Osteoblast (primary cell): ENCODE results near the gene ZG16. TPM values are rescaled to one million over a fixed set of nuclear protein-coding genes. Genes with fewer than 3 reads are reported as not detected.
"Not testable (repeated sequence)": the region's sequence is repeated elsewhere in the genome, so short reads cannot be mapped to it uniquely, and the experiment has no call there.

Experiments
- DNase-seq: peaks from one replicate; pipeline ENCODE4 v3.0.0; 2011; ENCODE audit warnings: low spot score, mixed read lengths; ENCODE audit not compliant: insufficient read length; ENCODE audit errors: missing footprints
- H2AFZ ChIP-seq: 2 replicates; pipeline ENCODE4 v1.6.0; 2011; ENCODE audit warnings: mild to moderate bottlenecking, low read length
- H3K27ac ChIP-seq: 2 replicates; pipeline ENCODE4 v1.5.1; 2011; ENCODE audit warnings: mild to moderate bottlenecking, low read depth, low read length, moderate library complexity
- H3K27me3 ChIP-seq: 2 replicates; pipeline ENCODE4 v1.6.0; 2012; ENCODE audit warnings: mild to moderate bottlenecking, control low read depth, inconsistent platforms, low read length, moderate library complexity; ENCODE audit not compliant: insufficient read depth
- H3K36me3 ChIP-seq: 2 replicates; pipeline ENCODE4 v1.5.1; 2011; ENCODE audit warnings: mild to moderate bottlenecking, low read length, control low read depth, moderate library complexity; ENCODE audit not compliant: insufficient read depth
- H3K4me1 ChIP-seq: 2 replicates; pipeline ENCODE4 v1.5.1; 2011; ENCODE audit warnings: mild to moderate bottlenecking, low read length, control low read depth, moderate library complexity; ENCODE audit not compliant: insufficient read depth
- H3K4me2 ChIP-seq: 2 replicates; pipeline ENCODE4 v1.6.0; 2011; ENCODE audit warnings: mild to moderate bottlenecking, low read length; ENCODE audit not compliant: insufficient read depth
- H3K4me3 ChIP-seq: fragments of 200-600 bp; sonication (generic); 3 replicates; pipeline ENCODE4 v1.5.1; 2012; ENCODE audit warnings: mild to moderate bottlenecking, low read length, inconsistent platforms; ENCODE audit not compliant: insufficient read depth
- H3K79me2 ChIP-seq: 2 replicates; pipeline ENCODE4 v1.6.0; 2012; ENCODE audit warnings: mild to moderate bottlenecking, low read length, control low read depth, inconsistent platforms; ENCODE audit not compliant: insufficient read depth
- H3K9me3 ChIP-seq: 2 replicates; pipeline ENCODE4 v1.5.1; 2011; ENCODE audit warnings: low read depth, low read length, control low read depth
- H4K20me1 ChIP-seq: 2 replicates; pipeline ENCODE4 v1.6.0; 2012; ENCODE audit warnings: mild to moderate bottlenecking, low read length, control low read depth; ENCODE audit not compliant: insufficient read depth
- total RNA-seq: library from RNA; depleted of rRNA; stranded (reverse); fragments of >200 nt; gene quantifications from 2 replicates; pipeline ENCODE4 v1.2.3, GENCODE V29; 2012
- TF ChIP-seq, protein P1 (sequence below): IDR thresholded peaks from 2 replicates; pipeline ENCODE4 v1.5.1; 2011; ENCODE audit warnings: mild to moderate bottlenecking, low read depth, low read length, moderate library complexity; ENCODE audit errors: extremely low read depth

Gene ZG16
- total RNA-seq, 1 donor: not detected

DNA sequence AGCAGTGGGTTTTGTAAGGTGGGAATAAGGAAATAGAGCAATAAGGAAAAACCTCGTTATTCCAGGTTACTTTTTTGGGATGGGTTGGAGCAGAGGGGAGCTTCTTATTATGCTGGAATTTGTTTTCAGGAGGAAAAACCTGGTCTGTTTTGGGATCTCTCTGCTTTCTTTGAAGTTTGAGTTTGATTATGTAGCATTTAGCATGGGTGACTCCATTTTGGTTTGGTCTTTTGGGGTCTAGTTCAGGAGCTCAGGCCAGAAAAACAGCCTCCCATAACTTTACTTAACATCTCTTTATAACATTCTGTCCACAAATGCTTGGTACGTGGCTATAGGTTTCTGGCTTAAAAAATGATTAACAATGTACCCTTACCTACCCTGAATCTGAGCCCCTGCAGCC is 8.5 kb upstream of the ZG16 start:
- no peak overlapping the region for H2AFZ ChIP-seq

DNA sequence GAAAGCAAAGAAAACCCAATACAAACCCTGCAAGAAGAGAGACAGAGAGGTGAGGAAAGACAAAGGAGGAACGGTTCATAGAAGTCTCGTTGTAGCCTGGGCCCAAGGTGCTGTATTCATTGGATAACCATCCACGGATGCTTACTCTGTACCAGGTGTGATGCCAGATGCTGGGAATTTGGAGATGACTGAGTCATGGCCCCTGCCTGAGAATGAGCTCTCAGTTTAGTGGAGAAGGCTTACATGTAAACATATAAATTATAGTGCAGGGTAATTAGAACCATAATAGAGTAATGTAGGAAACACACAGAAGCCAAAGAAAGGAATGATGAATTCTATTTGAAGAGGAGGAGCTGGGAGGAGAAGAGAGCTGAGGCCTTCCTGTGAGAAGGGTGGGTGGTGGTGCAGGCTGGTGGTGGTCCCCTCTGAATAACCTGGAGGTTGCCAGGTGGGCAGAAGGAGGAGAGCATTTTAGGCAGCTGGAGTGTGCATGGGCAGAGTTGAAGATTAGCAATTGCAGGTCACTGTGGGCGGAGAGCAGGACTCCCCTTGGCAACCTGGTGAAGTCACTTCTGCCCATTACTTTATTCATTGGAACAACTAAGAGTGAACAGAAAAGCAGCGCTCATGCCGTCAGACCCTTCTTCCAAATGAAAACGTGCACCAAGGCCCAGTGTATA is 7.7 kb upstream of the ZG16 start:
- no peak overlapping the region for H3K4me2 ChIP-seq
- H3K36me3 ChIP-seq: no peaks in the 10 kb centered on the region
- no peak overlapping the region for H3K4me3 ChIP-seq
- peaks cover 4% of the 10 kb centered on the region for H3K27me3 ChIP-seq
- H3K27ac ChIP-seq: no peak overlapping the region
- H2AFZ ChIP-seq: no peak overlapping the region
- no peaks in the 10 kb centered on the region for H3K4me1 ChIP-seq
- TF ChIP-seq, protein P1, sequence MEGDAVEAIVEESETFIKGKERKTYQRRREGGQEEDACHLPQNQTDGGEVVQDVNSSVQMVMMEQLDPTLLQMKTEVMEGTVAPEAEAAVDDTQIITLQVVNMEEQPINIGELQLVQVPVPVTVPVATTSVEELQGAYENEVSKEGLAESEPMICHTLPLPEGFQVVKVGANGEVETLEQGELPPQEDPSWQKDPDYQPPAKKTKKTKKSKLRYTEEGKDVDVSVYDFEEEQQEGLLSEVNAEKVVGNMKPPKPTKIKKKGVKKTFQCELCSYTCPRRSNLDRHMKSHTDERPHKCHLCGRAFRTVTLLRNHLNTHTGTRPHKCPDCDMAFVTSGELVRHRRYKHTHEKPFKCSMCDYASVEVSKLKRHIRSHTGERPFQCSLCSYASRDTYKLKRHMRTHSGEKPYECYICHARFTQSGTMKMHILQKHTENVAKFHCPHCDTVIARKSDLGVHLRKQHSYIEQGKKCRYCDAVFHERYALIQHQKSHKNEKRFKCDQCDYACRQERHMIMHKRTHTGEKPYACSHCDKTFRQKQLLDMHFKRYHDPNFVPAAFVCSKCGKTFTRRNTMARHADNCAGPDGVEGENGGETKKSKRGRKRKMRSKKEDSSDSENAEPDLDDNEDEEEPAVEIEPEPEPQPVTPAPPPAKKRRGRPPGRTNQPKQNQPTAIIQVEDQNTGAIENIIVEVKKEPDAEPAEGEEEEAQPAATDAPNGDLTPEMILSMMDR: no peak
- no peaks in the 10 kb centered on the region for H3K79me2 ChIP-seq
- no peak for DNase-seq
- H3K9me3 ChIP-seq: no peaks in the 10 kb centered on the region
- H4K20me1 ChIP-seq: no peaks in the 10 kb centered on the region

More for the DNA sequence above, 8.5 kb upstream of the ZG16 start:
- DNase-seq: no peak
- no peaks in the 10 kb centered on the region for H4K20me1 ChIP-seq
- no peak overlapping the region for H3K4me2 ChIP-seq
- no peak overlapping the region for H3K4me3 ChIP-seq
- H3K27me3 ChIP-seq: peaks cover 4% of the 10 kb centered on the region
- H3K4me1 ChIP-seq: no peaks in the 10 kb centered on the region
- TF ChIP-seq, protein P1: no peak
- no peaks in the 10 kb centered on the region for H3K9me3 ChIP-seq
- no peaks in the 10 kb centered on the region for H3K36me3 ChIP-seq
- no peaks in the 10 kb centered on the region for H3K79me2 ChIP-seq
- no peak overlapping the region for H3K27ac ChIP-seq

DNA sequence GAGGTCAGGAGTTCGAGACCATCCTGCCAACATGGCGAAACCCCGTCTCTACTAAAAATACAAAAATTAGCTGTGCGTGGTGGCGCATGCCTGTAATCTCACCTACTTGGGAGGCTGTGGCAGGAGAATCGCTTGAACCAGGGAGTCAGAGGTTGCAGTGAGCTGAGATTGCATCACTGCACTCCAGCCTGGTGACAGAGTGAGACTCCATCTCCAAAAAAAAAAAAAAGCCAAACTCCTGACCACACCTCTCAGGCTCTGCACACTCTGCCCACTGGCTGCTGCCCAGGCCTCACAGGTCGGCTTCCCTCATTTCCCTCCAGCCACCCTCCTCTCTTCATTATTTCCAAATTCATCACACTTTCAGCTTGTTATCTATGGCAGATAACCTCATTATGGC is 5.7 kb upstream of the ZG16 start:
- not testable (repeated sequence) for H2AFZ ChIP-seq, H3K4me3 ChIP-seq, H3K4me2 ChIP-seq, H3K27me3 ChIP-seq, H3K36me3 ChIP-seq, H4K20me1 ChIP-seq, H3K4me1 ChIP-seq, H3K79me2 ChIP-seq, H3K9me3 ChIP-seq, H3K27ac ChIP-seq
- peak; percentile 29 for DNase-seq

DNA sequence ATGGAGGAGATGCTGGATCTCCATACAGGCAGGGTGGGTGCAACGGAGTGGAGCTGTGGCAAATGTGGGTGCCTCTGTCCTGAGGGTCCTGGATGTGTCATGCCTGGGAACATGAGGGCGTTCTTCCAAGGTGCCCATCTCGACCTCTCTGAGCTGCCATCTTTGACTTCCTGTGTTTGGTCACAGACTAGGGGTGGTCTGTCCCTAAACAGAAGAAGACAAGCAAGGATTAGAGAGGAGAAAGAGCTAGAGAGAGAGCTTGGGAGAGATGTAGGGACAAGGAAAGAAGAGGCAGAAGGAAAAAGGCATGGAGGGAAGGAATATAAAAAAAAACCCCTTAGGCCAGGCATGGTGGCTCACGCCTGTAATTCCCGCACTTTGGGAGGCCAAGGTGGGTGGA is 3.3 kb upstream of the ZG16 start:
- H3K27ac ChIP-seq: no peak overlapping the region
- no peaks in the 10 kb centered on the region for H4K20me1 ChIP-seq
- no peaks in the 10 kb centered on the region for H3K9me3 ChIP-seq
- no peaks in the 10 kb centered on the region for H3K79me2 ChIP-seq
- H2AFZ ChIP-seq: no peak overlapping the region
- H3K27me3 ChIP-seq: peaks cover 7% of the 10 kb centered on the region
- peak; percentile 15 for DNase-seq
- no peak overlapping the region for H3K4me3 ChIP-seq
- no peak overlapping the region for H3K4me2 ChIP-seq
- TF ChIP-seq, protein P1: no peak
- no peaks in the 10 kb centered on the region for H3K36me3 ChIP-seq
- no peaks in the 10 kb centered on the region for H3K4me1 ChIP-seq
